ENCODE data around the gene MYO3A.

- TF ChIP-seq CTCF (IDR thresholded peaks at IDR 0.05; ENCODE audit: low read depth, low read length) = no peak
- no peak for TF ChIP-seq MAX (IDR thresholded peaks at IDR 0.05; ENCODE audit: low read depth, low read length)
These were observed 43.0 kb upstream of the MYO3A start for GRCh38 chr10:25890995-25891394.
